Loucy (cell line): ENCODE results near the gene FEN1.

Experiments used
- H2AFZ ChIP-seq: fragments of 200-600 bp; sonication (generic); 2 replicates; pipeline ENCODE4 v1.6.0; 2016; ENCODE audit warnings: antibody characterized with exemption, mild to moderate bottlenecking, low read length, moderate library complexity
- H3F3A ChIP-seq: fragments of 200-600 bp; 2 replicates; pipeline ENCODE4 v1.6.0; 2016; ENCODE audit warnings: antibody characterized with exemption, low read depth, mild to moderate bottlenecking
- H3K27me3 ChIP-seq: fragments of 200-600 bp; sonication (generic); 2 replicates; pipeline ENCODE4 v1.6.1; 2014; ENCODE audit warnings: low read length, mild to moderate bottlenecking; ENCODE audit not compliant: insufficient read depth, poor library complexity, severe bottlenecking
- H3K36me3 ChIP-seq: fragments of 200-600 bp; sonication (generic); 2 replicates; pipeline ENCODE4 v1.6.1; 2016; ENCODE audit warnings: low read length; ENCODE audit not compliant: insufficient read depth
- H3K4me1 ChIP-seq: fragments of 200-600 bp; sonication (generic); 2 replicates; pipeline ENCODE4 v1.5.1; 2014; ENCODE audit warnings: low read length, mild to moderate bottlenecking; ENCODE audit not compliant: insufficient read depth, poor library complexity, severe bottlenecking
- H3K4me2 ChIP-seq: fragments of 200-600 bp; sonication (generic); 2 replicates; pipeline ENCODE4 v1.6.0; 2014; ENCODE audit warnings: antibody characterized with exemption, low read length, low read depth, mild to moderate bottlenecking; ENCODE audit not compliant: poor library complexity, severe bottlenecking
- H3K4me3 ChIP-seq: fragments of 200-600 bp; sonication (generic); 2 replicates; pipeline ENCODE4 v1.5.1; 2014; ENCODE audit warnings: low read length, mild to moderate bottlenecking, mixed read lengths; ENCODE audit not compliant: poor library complexity, severe bottlenecking
- H3K79me2 ChIP-seq: fragments of 200-600 bp; sonication (generic); 2 replicates; pipeline ENCODE4 v1.6.1; 2014; ENCODE audit warnings: low read length; ENCODE audit not compliant: insufficient read depth
- H3K9ac ChIP-seq: fragments of 200-600 bp; sonication (generic); 2 replicates; pipeline ENCODE4 v1.6.0; 2014; ENCODE audit warnings: mild to moderate bottlenecking, low read depth, low read length, moderate library complexity; ENCODE audit not compliant: poor library complexity, severe bottlenecking
- H3K9me2 ChIP-seq: fragments of 200-600 bp; sonication (generic); replicated peaks from 2 replicates; pipeline ENCODE4 v1.6.1; 2016; ENCODE audit warnings: low read depth, low read length, mixed read lengths
- H3K9me3 ChIP-seq: fragments of 200-600 bp; sonication (generic); 2 replicates; pipeline ENCODE4 v1.6.1; 2014; ENCODE audit warnings: mild to moderate bottlenecking, antibody characterized with exemption, low read length, low read depth; ENCODE audit not compliant: insufficient read depth
- H4K20me1 ChIP-seq: fragments of 200-600 bp; sonication (generic); 2 replicates; pipeline ENCODE4 v1.6.0; 2014; ENCODE audit warnings: antibody characterized with exemption, low read length, mild to moderate bottlenecking; ENCODE audit not compliant: insufficient read depth, poor library complexity, severe bottlenecking
- CTCF ChIP-seq: fragments of 200-600 bp; sonication (generic); conservative IDR thresholded peaks from 2 replicates; pipeline ENCODE4 v1.5.1; 2014; ENCODE audit warnings: mild to moderate bottlenecking, antibody characterized with exemption, low read length
- EZH2phosphoT487 ChIP-seq: fragments of 200-600 bp; IDR thresholded peaks from 2 replicates; pipeline ENCODE4 v1.6.1; 2018; ENCODE audit warnings: antibody characterized with exemption, mild to moderate bottlenecking, moderate library complexity, borderline replicate concordance

Gene FEN1

GRCh38 chr11:61800331-61801281, 7.9 kb downstream of the FEN1 start:
- Histone ChIP-seq H3K4me2 (no peak overlapping the region), H3K9ac (no peak overlapping the region), H3K36me3 (peaks cover 60% of the 10 kb centered on the region; the same call in 1 of the 2 replicates), H3K4me1 (peaks cover 9% of the 10 kb centered on the region), H2AFZ (no peak overlapping the region), H3K9me2 (no peaks in the 10 kb centered on the region), H3K79me2 (peaks cover 36% of the 10 kb centered on the region), H3K27me3 (no peaks in the 10 kb centered on the region), H3F3A (peaks cover 4% of the 10 kb centered on the region; the same call in 1 of the 2 replicates), H3K9me3 (no peaks in the 10 kb centered on the region), H4K20me1 (peaks cover 14% of the 10 kb centered on the region), H3K4me3 (no peak overlapping the region)
- TF ChIP-seq EZH2phosphoT487 (no peak), CTCF (no peak)

GRCh38 chr11:61802605-61803004, 9.9 kb downstream of the FEN1 start:
- Histone ChIP-seq H3K4me1 (peaks cover 3% of the 10 kb centered on the region), H3K4me3 (no peak overlapping the region), H3K27me3 (no peaks in the 10 kb centered on the region), H3F3A (no peaks in the 10 kb centered on the region), H3K9me3 (no peaks in the 10 kb centered on the region), H2AFZ (no peak overlapping the region), H3K36me3 (peaks cover 70% of the 10 kb centered on the region; the same call in 1 of the 2 replicates), H3K79me2 (peaks cover 16% of the 10 kb centered on the region), H3K4me2 (no peak overlapping the region), H3K9me2 (no peaks in the 10 kb centered on the region), H3K9ac (no peak overlapping the region), H4K20me1 (peaks cover 9% of the 10 kb centered on the region)
- TF ChIP-seq EZH2phosphoT487 = no peak
- no peak for TF ChIP-seq CTCF

- Histone ChIP-seq H3K4me1 (no peaks in the 10 kb centered on the region), H4K20me1 (peaks cover 6% of the 10 kb centered on the region), H3F3A (no peaks in the 10 kb centered on the region), H2AFZ (no peak overlapping the region), H3K4me2 (no peak overlapping the region), H3K36me3 (peaks cover 84% of the 10 kb centered on the region; the same call in 1 of the 2 replicates), H3K9me2 (no peaks in the 10 kb centered on the region), H3K9ac (no peak overlapping the region), H3K9me3 (no peaks in the 10 kb centered on the region), H3K79me2 (peaks cover 4% of the 10 kb centered on the region; the same call in 1 of the 2 replicates), H3K4me3 (no peak overlapping the region), H3K27me3 (no peaks in the 10 kb centered on the region)
- no peak for TF ChIP-seq EZH2phosphoT487
- TF ChIP-seq CTCF = no peak
Measured at GRCh38 chr11:61803889-61804647, 11.4 kb downstream of the FEN1 start.
